Breast epithelium (tissue), 4 donors: ENCODE results near the gene ABHD10. TPM values are rescaled to one million over a fixed set of nuclear protein-coding genes. Genes with fewer than 3 reads are reported as not detected.

Source experiments
- DNase-seq, 2 donors: peaks; one replicate each; pipeline ENCODE4 v3.0.0-alpha.2; 2019; ENCODE audit warnings: low spot score in 2 of 2
- H3K27ac ChIP-seq, 2 donors: fragments of 200-600 bp; sonication (generic) in 1 of 2; one replicate each; pipeline ENCODE4 v1.5.1; 2016 to 2019; ENCODE audit warnings: mild to moderate bottlenecking in 1 of 2
- H3K27me3 ChIP-seq, 2 donors: fragments of 200-600 bp; sonication (generic) in 1 of 2; one replicate each; pipeline versions ENCODE4 v1.5.1 to v1.6.0; 2017 to 2019; ENCODE audit warnings: control low read depth in 1 of 2, mild to moderate bottlenecking in 1 of 2
- H3K36me3 ChIP-seq: fragments of 200-600 bp; one replicate; pipeline ENCODE4 v1.5.1; 2019
- H3K4me1 ChIP-seq, 2 donors: fragments of 200-600 bp; sonication (generic); one replicate each; pipeline ENCODE4 v1.5.1; 2016 to 2019; ENCODE audit warnings: control low read depth in 1 of 2
- H3K4me3 ChIP-seq, 3 donors: fragments of 200-600 bp; sonication (generic); 1 replicate in 2 of 3; 2 replicates in 1 of 3; pipeline ENCODE4 v1.5.1; 2016 to 2019; ENCODE audit warnings: mild to moderate bottlenecking in 3 of 3, moderate library complexity in 2 of 3
- H3K9me3 ChIP-seq, 2 donors: fragments of 200-600 bp; sonication (generic) in 1 of 2; one replicate each; pipeline ENCODE4 v1.5.1; 2016 to 2019; ENCODE audit warnings: control low read depth in 1 of 2
- POLR2A ChIP-seq: fragments of 450-650 bp; IDR thresholded peaks from one replicate; pipeline ENCODE4 v1.6.1; 2016; ENCODE audit warnings: antibody characterized with exemption, mild to moderate bottlenecking, moderate library complexity
- POLR2AphosphoS5 ChIP-seq, 3 donors: sonication (generic); formaldehyde crosslinking; IDR thresholded peaks; one replicate each; pipeline ENCODE4 v1.6.1; 2017; ENCODE audit warnings: antibody characterized with exemption in 3 of 3
- intact Hi-C: fragments of 100-400 bp; cut with DNase I; formaldehyde crosslinking; loops from one replicate; pipeline ENCODE4 v1.15.1; 2023; ENCODE audit warnings: low total_unique reads
- total RNA-seq, 3 donors: library from RNA; depleted of rRNA; stranded (reverse); fragments of >200 nt; gene quantifications; one replicate each; pipeline ENCODE4 v1.1.0, GENCODE V29; 2016
- TF ChIP-seq, protein P1 (sequence below), 3 donors: fragments of 450-650 bp; IDR thresholded peaks; one replicate each; pipeline ENCODE4 v1.5.1; 2016 to 2017; ENCODE audit warnings: antibody characterized with exemption in 3 of 3, mild to moderate bottlenecking in 3 of 3, moderate library complexity in 3 of 3

Gene ABHD10
- total RNA-seq, 3 donors from 2014 or later, result 17.3 to 28.5 (median 22.6) TPM

GRCh38 chr3:111999484-112000324 is 20.9 kb downstream of the ABHD10 start:
- H3K9me3 ChIP-seq, result no peaks in the 10 kb centered on the region
- H3K27me3 ChIP-seq, result no peaks in the 10 kb centered on the region
- H3K36me3 ChIP-seq, result no peaks in the 10 kb centered on the region
- no peaks in the 10 kb centered on the region for H3K4me1 ChIP-seq
- no peak for TF ChIP-seq POLR2A
- TF ChIP-seq, protein P1, sequence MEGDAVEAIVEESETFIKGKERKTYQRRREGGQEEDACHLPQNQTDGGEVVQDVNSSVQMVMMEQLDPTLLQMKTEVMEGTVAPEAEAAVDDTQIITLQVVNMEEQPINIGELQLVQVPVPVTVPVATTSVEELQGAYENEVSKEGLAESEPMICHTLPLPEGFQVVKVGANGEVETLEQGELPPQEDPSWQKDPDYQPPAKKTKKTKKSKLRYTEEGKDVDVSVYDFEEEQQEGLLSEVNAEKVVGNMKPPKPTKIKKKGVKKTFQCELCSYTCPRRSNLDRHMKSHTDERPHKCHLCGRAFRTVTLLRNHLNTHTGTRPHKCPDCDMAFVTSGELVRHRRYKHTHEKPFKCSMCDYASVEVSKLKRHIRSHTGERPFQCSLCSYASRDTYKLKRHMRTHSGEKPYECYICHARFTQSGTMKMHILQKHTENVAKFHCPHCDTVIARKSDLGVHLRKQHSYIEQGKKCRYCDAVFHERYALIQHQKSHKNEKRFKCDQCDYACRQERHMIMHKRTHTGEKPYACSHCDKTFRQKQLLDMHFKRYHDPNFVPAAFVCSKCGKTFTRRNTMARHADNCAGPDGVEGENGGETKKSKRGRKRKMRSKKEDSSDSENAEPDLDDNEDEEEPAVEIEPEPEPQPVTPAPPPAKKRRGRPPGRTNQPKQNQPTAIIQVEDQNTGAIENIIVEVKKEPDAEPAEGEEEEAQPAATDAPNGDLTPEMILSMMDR (IDR thresholded peaks at IDR 0.05), result no peak
- no peak for TF ChIP-seq POLR2AphosphoS5 (IDR thresholded peaks at IDR 0.05)
- intact Hi-C loops, result loop anchor here (5.0 kb wide), 1 partner anchor 1388 kb away; no protein-coding TSS in a partner anchor
- H3K4me3 ChIP-seq, result peak overlapping the region; percentile 15 to 67 (median 43)
- H3K27ac ChIP-seq, result no peak overlapping the region
- DNase-seq, result no peak

GRCh38 chr3:112000367-112000771 is 21.5 kb downstream of the ABHD10 start:
- H3K4me3 ChIP-seq, result no peak overlapping the region
- no peak for DNase-seq
- intact Hi-C loops, result no loop called here
- H3K9me3 ChIP-seq, result no peaks in the 10 kb centered on the region
- H3K36me3 ChIP-seq, result no peaks in the 10 kb centered on the region
- no peak overlapping the region for H3K27ac ChIP-seq
- no peaks in the 10 kb centered on the region for H3K4me1 ChIP-seq
- no peak for TF ChIP-seq POLR2A
- TF ChIP-seq POLR2AphosphoS5 (IDR thresholded peaks at IDR 0.05), result no peak
- TF ChIP-seq, protein P1 (IDR thresholded peaks at IDR 0.05), result no peak
- no peaks in the 10 kb centered on the region for H3K27me3 ChIP-seq

DNA sequence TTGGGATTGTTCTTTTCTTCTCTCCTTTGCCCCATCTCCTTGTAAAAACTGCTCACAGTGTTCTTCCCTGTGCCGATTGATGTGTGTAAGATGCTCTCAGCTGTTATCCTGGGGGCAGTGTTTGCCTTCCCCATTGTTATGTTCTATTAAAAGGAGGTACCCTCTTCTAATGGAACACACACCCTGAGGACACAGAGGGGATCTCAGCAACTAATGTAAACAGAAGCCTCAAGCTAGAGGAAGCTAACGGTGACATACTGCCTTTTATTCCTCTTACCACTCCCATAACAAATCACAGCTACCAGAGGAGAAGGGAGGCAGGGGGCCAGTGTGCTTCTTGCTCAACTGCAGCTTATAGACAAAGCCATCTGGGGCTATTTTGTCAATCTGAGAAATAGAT is 22.1 kb downstream of the ABHD10 start:
- TF ChIP-seq, protein P1 (IDR thresholded peaks at IDR 0.05), result no peak
- TF ChIP-seq POLR2A (no peak), POLR2AphosphoS5 (IDR thresholded peaks at IDR 0.05) (no peak)
- Histone ChIP-seq H3K27me3 (no peaks in the 10 kb centered on the region), H3K4me3 (no peak overlapping the region), H3K36me3 (no peaks in the 10 kb centered on the region), H3K9me3 (no peaks in the 10 kb centered on the region), H3K27ac (no peak overlapping the region), H3K4me1 (no peaks in the 10 kb centered on the region)
- intact Hi-C loops, result no loop called here
- DNase-seq, result no peak

DNA sequence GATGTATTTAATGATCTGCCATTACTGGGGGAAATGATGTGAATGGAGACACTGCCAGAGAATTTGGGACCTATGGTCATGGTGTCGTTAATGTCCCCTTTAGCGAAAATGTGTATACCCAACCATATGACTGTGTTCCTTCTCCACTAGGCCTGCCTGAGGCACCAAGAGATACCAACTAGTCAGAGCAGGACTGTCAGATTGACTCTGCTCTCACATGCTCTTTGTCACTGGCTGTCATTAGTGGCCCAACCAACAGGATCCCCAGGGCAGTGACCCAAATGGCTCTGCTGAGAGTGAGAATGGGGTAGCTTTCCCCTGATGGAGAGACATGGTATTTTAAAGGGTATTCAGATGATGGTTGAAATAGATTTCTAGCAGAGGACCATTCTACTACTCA is 22.7 kb downstream of the ABHD10 start:
- no peaks in the 10 kb centered on the region for H3K36me3 ChIP-seq
- no peak for DNase-seq
- H3K27ac ChIP-seq, result no peak overlapping the region
- no peaks in the 10 kb centered on the region for H3K9me3 ChIP-seq
- intact Hi-C loops, result no loop called here
- no peaks in the 10 kb centered on the region for H3K4me1 ChIP-seq
- H3K27me3 ChIP-seq, result no peaks in the 10 kb centered on the region
- H3K4me3 ChIP-seq, result no peak overlapping the region
- TF ChIP-seq POLR2A (no peak), POLR2AphosphoS5 (IDR thresholded peaks at IDR 0.05) (no peak)
- TF ChIP-seq, protein P1 (IDR thresholded peaks at IDR 0.05), result no peak

GRCh38 chr3:112002096-112002971 is 23.5 kb downstream of the ABHD10 start:
- TF ChIP-seq, protein P1 (IDR thresholded peaks at IDR 0.05), result no peak
- TF ChIP-seq POLR2A (no peak), POLR2AphosphoS5 (IDR thresholded peaks at IDR 0.05) (no peak)
- no peak overlapping the region for H3K4me3 ChIP-seq
- DNase-seq, result no peak
- no peaks in the 10 kb centered on the region for H3K9me3 ChIP-seq
- H3K27me3 ChIP-seq, result no peaks in the 10 kb centered on the region
- no peak overlapping the region for H3K27ac ChIP-seq
- intact Hi-C loops, result no loop called here
- H3K4me1 ChIP-seq, result no peaks in the 10 kb centered on the region
- no peaks in the 10 kb centered on the region for H3K36me3 ChIP-seq
